Fibroblast of peridontal ligament (primary cell): Measurements from ENCODE around the gene OSGEP.
A peak's percentile ranks its signal among the peaks of the same experiment; 100 is the strongest.

Experiments
- DNase-seq: peaks from one replicate; pipeline ENCODE4 v3.0.0-alpha.2; 2010; ENCODE audit errors: extremely low read depth

Gene OSGEP

GRCh38 chr14:20434701-20435581, 19.7 kb downstream of the OSGEP start:
- no peak for DNase-seq

- no peak for DNase-seq
Observed at GRCh38 chr14:20429801-20430669, 24.6 kb downstream of the OSGEP start.

GRCh38 chr14:20428802-20429201, 25.8 kb downstream of the OSGEP start:
- DNase-seq = no peak

GRCh38 chr14:20428010-20428365, 26.6 kb downstream of the OSGEP start:
- no peak for DNase-seq

GRCh38 chr14:20427231-20428009, 27.2 kb downstream of the OSGEP start:
- peak; percentile 46 for DNase-seq

- no peak for DNase-seq
Observed at GRCh38 chr14:20424851-20425250, 29.8 kb downstream of the OSGEP start.

GRCh38 chr14:20422886-20423285, 31.7 kb downstream of the OSGEP start:
- no peak for DNase-seq

- DNase-seq = no peak
Observed at GRCh38 chr14:20421267-20421666, 33.3 kb downstream of the OSGEP start.

GRCh38 chr14:20419419-20419818, 35.2 kb downstream of the OSGEP start:
- no peak for DNase-seq

- no peak for DNase-seq
Observed at GRCh38 chr14:20418501-20418909, 36.1 kb downstream of the OSGEP start.

- no peak for DNase-seq
Observed at GRCh38 chr14:20417250-20418186, 37.1 kb downstream of the OSGEP start.

GRCh38 chr14:20416223-20416622, 38.4 kb downstream of the OSGEP start:
- no peak for DNase-seq

GRCh38 chr14:20415782-20416206, 38.8 kb downstream of the OSGEP start:
- peak; percentile 73 for DNase-seq

GRCh38 chr14:20413744-20414082, 40.9 kb downstream of the OSGEP start:
- peak; percentile 21 for DNase-seq

GRCh38 chr14:20412876-20413743, 41.5 kb downstream of the OSGEP start, which contains the start of gene TEP1:
Gene TEP1, minus strand, starts transcription at chr14:20413501. Its CDS starts 5,062 bp downstream, at chr14:20408439.
- DNase-seq = peak; percentile 70

- peak; percentile 34 for DNase-seq
Observed at GRCh38 chr14:20412411-20412810, 42.2 kb downstream of the OSGEP start.

- peak; percentile 49 for DNase-seq
Observed at GRCh38 chr14:20409226-20409625, 45.4 kb downstream of the OSGEP start.

GRCh38 chr14:20403521-20403920, 51.1 kb downstream of the OSGEP start:
- DNase-seq = no peak

GRCh38 chr14:20400965-20401593, 53.5 kb downstream of the OSGEP start:
- no peak for DNase-seq
